IMR-90 (cell line): ENCODE data around the gene KRT83. TPM values are rescaled to one million over a fixed set of nuclear protein-coding genes. Genes with fewer than 3 reads are reported as not detected.
"Not testable (repeated sequence)": the region's sequence is repeated elsewhere in the genome, so short reads cannot be mapped to it uniquely, and the experiment has no call there.

Source experiments
- ATAC-seq: fragments of 200-7000 bp; cut with Tn5 transposase; 2 replicates; pipeline ENCODE4 v1.9.1; 2020; ENCODE audit warnings: low read depth, mild to moderate bottlenecking, moderate library complexity
- BruUV-seq: library from RNA; stranded (reverse); fragments of 400-500 nt; replicated peaks from 2 replicates; lab custom pipeline; 2021; lab: Mats Ljungman, UMichigan
- CTCF ChIA-PET: fragments of 300-600 bp; formaldehyde crosslinking; extraction: SDS; loops from one replicate; lab custom pipeline; 2021; ENCODE audit warnings: antibody characterized with exemption; lab: Yijun Ruan, JAX
- POLR2A ChIA-PET: fragments of 300-600 bp; sonication (Branson Sonifier 250); formaldehyde crosslinking; loops from one replicate; lab custom pipeline; 2022; ENCODE audit warnings: antibody characterized with exemption; ENCODE audit not compliant: unreplicated experiment; lab: Charles Lee
- DNase-seq: peaks from one replicate; pipeline ENCODE4 v3.0.0; 2013
- H2AFZ ChIP-seq: replicated peaks from 2 replicates; pipeline ENCODE3; 2013; ENCODE audit warnings: low read length, mild to moderate bottlenecking; ENCODE audit not compliant: poor library complexity
- H2AK5ac ChIP-seq: 2 replicates; pipeline ENCODE4 v1.6.1; 2013; ENCODE audit warnings: low read depth, low read length, inconsistent platforms
- H2AK9ac ChIP-seq: replicated peaks from 2 replicates; pipeline ENCODE3; 2013; ENCODE audit warnings: mild to moderate bottlenecking, low read depth, low read length, moderate library complexity; ENCODE audit not compliant: poor library complexity
- H2BK120ac ChIP-seq: 2 replicates; pipeline ENCODE4 v1.6.1; 2013; ENCODE audit warnings: low read depth, low read length, inconsistent platforms
- H2BK15ac ChIP-seq: 3 replicates; pipeline ENCODE4 v1.6.1; 2013; ENCODE audit warnings: low read depth, low read length, inconsistent platforms
- H2BK20ac ChIP-seq: 2 replicates; pipeline ENCODE4 v1.6.1; 2013; ENCODE audit warnings: low read depth, mild to moderate bottlenecking, inconsistent platforms, low read length, moderate library complexity
- H2BK5ac ChIP-seq: 2 replicates; pipeline ENCODE4 v1.6.1; 2013; ENCODE audit warnings: mild to moderate bottlenecking, low read depth, low read length, inconsistent platforms; ENCODE audit not compliant: poor library complexity, severe bottlenecking
- H3K14ac ChIP-seq: replicated peaks from 2 replicates; pipeline ENCODE4 v1.6.1; 2013; ENCODE audit warnings: low read depth, low read length, inconsistent platforms
- H3K18ac ChIP-seq: 2 replicates; pipeline ENCODE4 v1.6.1; 2013; ENCODE audit warnings: low read depth, low read length, control low read depth
- H3K23ac ChIP-seq: 2 replicates; pipeline ENCODE4 v1.6.1; 2013; ENCODE audit warnings: low read depth, low read length, inconsistent platforms
- H3K27ac ChIP-seq: 2 replicates; pipeline ENCODE4 v1.5.1; 2013; ENCODE audit warnings: mild to moderate bottlenecking, control low read depth, low read length; ENCODE audit not compliant: insufficient read depth
- H3K27me3 ChIP-seq: 2 replicates; pipeline ENCODE4 v1.6.1; 2013; ENCODE audit warnings: low read length; ENCODE audit not compliant: control insufficient read depth, insufficient read depth
- H3K36me3 ChIP-seq: 2 replicates; pipeline ENCODE4 v1.6.1; 2013; ENCODE audit warnings: low read length, mixed read lengths; ENCODE audit not compliant: control insufficient read depth, insufficient read depth
- H3K4ac ChIP-seq: 2 replicates; pipeline ENCODE4 v1.6.1; 2013; ENCODE audit warnings: low read depth, low read length, inconsistent platforms
- H3K4me1 ChIP-seq: 2 replicates; pipeline ENCODE4 v1.6.1; 2013; ENCODE audit warnings: low read length, mixed read lengths; ENCODE audit not compliant: control insufficient read depth, insufficient read depth
- H3K4me2 ChIP-seq: 2 replicates; pipeline ENCODE4 v1.6.1; 2013; ENCODE audit warnings: low read depth, mild to moderate bottlenecking, control low read depth, low read length, moderate library complexity
- H3K4me3 ChIP-seq: 2 replicates; pipeline ENCODE4 v1.5.1; 2013; ENCODE audit warnings: low read depth, mild to moderate bottlenecking, control low read depth, low read length, moderate library complexity; ENCODE audit not compliant: insufficient read depth
- H3K56ac ChIP-seq: 2 replicates; pipeline ENCODE4 v1.6.1; 2013; ENCODE audit warnings: low read length, inconsistent platforms; ENCODE audit not compliant: insufficient read depth; ENCODE audit errors: extremely low read depth
- H3K79me1 ChIP-seq, 2 experiments: 2 replicates each; pipeline ENCODE4 v1.6.1; 2013; ENCODE audit warnings: low read length in 2 of 2, inconsistent platforms in 1 of 2, low read depth in 1 of 2
- H3K9ac ChIP-seq: 2 replicates; pipeline ENCODE4 v1.6.1; 2013; ENCODE audit warnings: low read depth, low read length, control low read depth
- H3K9me1 ChIP-seq: 2 replicates; pipeline ENCODE4 v1.6.1; 2013; ENCODE audit warnings: low read length, inconsistent platforms; ENCODE audit not compliant: insufficient read depth
- H3K9me3 ChIP-seq: 2 replicates; pipeline ENCODE4 v1.6.1; 2013; ENCODE audit warnings: low read length; ENCODE audit not compliant: control insufficient read depth, insufficient read depth
- H4K20me1 ChIP-seq: 2 replicates; pipeline ENCODE4 v1.6.1; 2013; ENCODE audit warnings: low read length, inconsistent platforms; ENCODE audit not compliant: insufficient read depth
- H4K5ac ChIP-seq: 2 replicates; pipeline ENCODE4 v1.6.1; 2013; ENCODE audit warnings: mild to moderate bottlenecking, low read depth, low read length, control low read depth
- H4K8ac ChIP-seq, 2 experiments: 2 replicates each; pipeline ENCODE4 v1.6.1; 2013; ENCODE audit warnings: low read depth in 2 of 2, low read length in 2 of 2, control low read depth in 1 of 2, inconsistent platforms in 1 of 2
- H4K91ac ChIP-seq: 2 replicates; pipeline ENCODE4 v1.6.1; 2013; ENCODE audit warnings: low read depth, low read length, inconsistent platforms; ENCODE audit not compliant: insufficient read depth
- WGBS, 2 experiments: methylation state at CpG; one replicate each; pipeline versions ENCODE4 v1.1.5 to v1.1.7; 2013; ENCODE audit warnings: missing lambda C conversion rate in 2 of 2; ENCODE audit not compliant: insufficient read length in 1 of 2; ENCODE audit errors: extremely low coverage in 2 of 2; 5-methylcytosine and 5-hydroxymethylcytosine counted together
- dilution Hi-C: fragments of 300-500 bp; cut with HindIII; formaldehyde crosslinking; loops from one replicate; pipeline ENCODE4 v1.14.3; 2018; ENCODE audit warnings: low sequenced_read_pairs; ENCODE audit not compliant: unreplicated experiment
- in situ Hi-C: fragments of 300-500 bp; cut with MboI; formaldehyde crosslinking; loops from 3 replicates; pipeline ENCODE4 v1.14.3; 2019; ENCODE audit warnings: low sequenced_read_pairs, inconsistent platforms, mixed read lengths
- intact Hi-C: fragments of 100-400 bp; cut with micrococcal nuclease; formaldehyde crosslinking; loops from 2 replicates; pipeline ENCODE4 v1.10.0; 2022
- polyA plus RNA-seq, 3 experiments: library from polyadenylated mRNA; depleted of rRNA; stranded (reverse); fragments of >200 nt; gene quantifications; 2 replicates each; pipeline ENCODE4 v1.2.3, GENCODE V29; 2012; ENCODE audit warnings: low replicate concordance in 1 of 3
- total RNA-seq: library from RNA; depleted of rRNA; stranded (reverse); fragments of >200 nt; gene quantifications from 2 replicates; pipeline ENCODE4 v1.2.3, GENCODE V29; 2012

Gene KRT83
- total and polyA plus RNA-seq, 2 of the 4 experiments (the other 2 are of a cell fraction), result not detected

DNA sequence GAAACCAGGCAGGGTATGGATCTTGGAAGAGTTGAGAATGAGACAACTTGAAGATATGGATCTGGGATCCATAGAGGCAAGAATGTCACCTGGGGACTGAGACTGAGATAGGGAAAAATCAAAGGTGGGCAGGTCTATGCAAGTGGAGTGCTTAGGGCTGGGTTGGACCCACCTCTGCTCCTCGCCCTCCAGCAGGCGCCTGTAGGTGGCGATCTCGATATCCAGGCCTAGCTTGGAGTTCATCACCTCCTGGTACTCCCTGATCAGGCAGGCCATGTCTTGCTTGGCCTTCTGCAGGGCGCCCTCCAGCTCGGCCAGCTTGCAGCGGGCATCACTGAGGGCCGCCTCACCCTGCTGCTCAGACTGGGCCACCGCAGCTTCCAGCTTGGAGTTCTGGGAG lies 5.5 kb downstream of the KRT83 start:
- CTCF ChIA-PET, result interaction anchor here (0.7 to 1.3 kb wide), 2 partner anchors 9 to 12 kb away, joined by 4 to 9 read pairs; no protein-coding TSS in a partner anchor
- dilution Hi-C loops, H2BK20ac ChIP-seq, H4K20me1 ChIP-seq, H2AK5ac ChIP-seq, H3K4ac ChIP-seq, H2BK5ac ChIP-seq, H3K27ac ChIP-seq, H3K9me1 ChIP-seq, H3K9me3 ChIP-seq, BruUV-seq, H4K91ac ChIP-seq, H4K5ac ChIP-seq, H3K14ac ChIP-seq, intact Hi-C loops, H3K23ac ChIP-seq, ATAC-seq, H2BK120ac ChIP-seq, H3K56ac ChIP-seq, DNase-seq, H3K4me3 ChIP-seq, H3K9ac ChIP-seq, H3K18ac ChIP-seq, H3K4me2 ChIP-seq, H2AFZ ChIP-seq, H2AK9ac ChIP-seq, H3K4me1 ChIP-seq, H3K79me1 ChIP-seq, H2BK15ac ChIP-seq, H4K8ac ChIP-seq, H3K36me3 ChIP-seq, POLR2A ChIA-PET, in situ Hi-C loops: not testable (repeated sequence)
- peaks cover 70% of the 10 kb centered on the region for H3K27me3 ChIP-seq
- no CpG with 5 or more reads among the region's 9 CpGs for WGBS, 2 experiments
